GM10248 (cell line): Measurements from ENCODE around the gene HIP1R.

Source experiments
- CTCF ChIA-PET: fragments of 300-600 bp; sonication (Branson Sonifier 250); formaldehyde crosslinking; extraction: SDS; loops from one replicate; lab custom pipeline; 2021; ENCODE audit warnings: antibody characterized with exemption; lab: Yijun Ruan, JAX
- POLR2A ChIA-PET: fragments of 350-650 bp; sonication (Branson Sonifier 250); formaldehyde crosslinking; extraction: SDS; loops from one replicate; lab custom pipeline; 2020; ENCODE audit warnings: antibody characterized with exemption; lab: Yijun Ruan, JAX
- DNase-seq: peaks from one replicate; pipeline ENCODE4 v3.0.0; 2012; ENCODE audit errors: extremely low spot score
- TF ChIP-seq, protein P1 (sequence below): IDR thresholded peaks from 2 replicates; pipeline ENCODE4 v1.5.1; 2012; ENCODE audit warnings: mild to moderate bottlenecking, low read depth; ENCODE audit errors: extremely low read depth, missing control alignments, control extremely low read depth

HIP1R gene

DNA sequence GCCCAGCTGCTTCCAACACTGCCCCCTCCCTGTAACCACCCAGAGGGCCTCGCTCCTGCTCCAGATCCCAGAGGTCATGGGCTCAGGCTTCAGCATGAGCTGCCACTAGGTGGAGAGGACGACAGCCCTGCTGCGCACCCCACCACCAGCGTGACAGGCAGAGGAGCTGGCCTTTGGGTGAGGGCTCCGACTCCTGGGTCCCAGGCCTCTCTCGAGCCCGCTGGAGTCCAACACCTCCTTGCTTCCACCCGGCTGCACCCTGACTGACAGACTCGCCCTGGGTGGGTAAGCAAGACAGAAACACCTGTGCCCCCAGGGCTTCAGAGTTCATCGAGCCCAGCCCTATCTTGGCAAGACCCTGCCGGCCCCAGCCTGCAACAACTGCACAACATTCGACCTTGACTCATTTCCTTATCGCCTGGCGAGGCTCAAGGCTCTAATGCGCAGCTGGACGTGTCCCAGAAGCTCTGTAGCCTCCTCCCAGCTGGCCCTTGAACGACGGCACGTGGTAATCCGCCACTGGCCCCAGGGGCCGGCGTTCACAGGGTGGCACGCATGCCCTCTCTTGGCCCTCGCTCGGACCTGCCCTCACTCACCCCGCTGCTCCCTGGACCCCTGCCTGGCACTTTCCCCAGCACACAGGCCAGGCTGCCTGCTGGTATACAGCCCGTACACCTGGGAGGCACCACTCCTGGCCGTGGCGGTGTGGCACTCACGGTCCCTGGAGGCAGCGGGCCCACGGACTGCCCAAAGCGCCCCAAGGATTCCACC, 32.6 kb downstream of the HIP1R start:
- no peak for DNase-seq
- CTCF ChIA-PET = interaction anchor here (1.0 to 1.6 kb wide), 2 partner anchors 14 to 74 kb away, joined by 3 to 5 read pairs; no protein-coding TSS in a partner anchor
- TF ChIP-seq, protein P1, sequence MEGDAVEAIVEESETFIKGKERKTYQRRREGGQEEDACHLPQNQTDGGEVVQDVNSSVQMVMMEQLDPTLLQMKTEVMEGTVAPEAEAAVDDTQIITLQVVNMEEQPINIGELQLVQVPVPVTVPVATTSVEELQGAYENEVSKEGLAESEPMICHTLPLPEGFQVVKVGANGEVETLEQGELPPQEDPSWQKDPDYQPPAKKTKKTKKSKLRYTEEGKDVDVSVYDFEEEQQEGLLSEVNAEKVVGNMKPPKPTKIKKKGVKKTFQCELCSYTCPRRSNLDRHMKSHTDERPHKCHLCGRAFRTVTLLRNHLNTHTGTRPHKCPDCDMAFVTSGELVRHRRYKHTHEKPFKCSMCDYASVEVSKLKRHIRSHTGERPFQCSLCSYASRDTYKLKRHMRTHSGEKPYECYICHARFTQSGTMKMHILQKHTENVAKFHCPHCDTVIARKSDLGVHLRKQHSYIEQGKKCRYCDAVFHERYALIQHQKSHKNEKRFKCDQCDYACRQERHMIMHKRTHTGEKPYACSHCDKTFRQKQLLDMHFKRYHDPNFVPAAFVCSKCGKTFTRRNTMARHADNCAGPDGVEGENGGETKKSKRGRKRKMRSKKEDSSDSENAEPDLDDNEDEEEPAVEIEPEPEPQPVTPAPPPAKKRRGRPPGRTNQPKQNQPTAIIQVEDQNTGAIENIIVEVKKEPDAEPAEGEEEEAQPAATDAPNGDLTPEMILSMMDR = peak; percentile 33
- POLR2A ChIA-PET = no interaction called here

DNA sequence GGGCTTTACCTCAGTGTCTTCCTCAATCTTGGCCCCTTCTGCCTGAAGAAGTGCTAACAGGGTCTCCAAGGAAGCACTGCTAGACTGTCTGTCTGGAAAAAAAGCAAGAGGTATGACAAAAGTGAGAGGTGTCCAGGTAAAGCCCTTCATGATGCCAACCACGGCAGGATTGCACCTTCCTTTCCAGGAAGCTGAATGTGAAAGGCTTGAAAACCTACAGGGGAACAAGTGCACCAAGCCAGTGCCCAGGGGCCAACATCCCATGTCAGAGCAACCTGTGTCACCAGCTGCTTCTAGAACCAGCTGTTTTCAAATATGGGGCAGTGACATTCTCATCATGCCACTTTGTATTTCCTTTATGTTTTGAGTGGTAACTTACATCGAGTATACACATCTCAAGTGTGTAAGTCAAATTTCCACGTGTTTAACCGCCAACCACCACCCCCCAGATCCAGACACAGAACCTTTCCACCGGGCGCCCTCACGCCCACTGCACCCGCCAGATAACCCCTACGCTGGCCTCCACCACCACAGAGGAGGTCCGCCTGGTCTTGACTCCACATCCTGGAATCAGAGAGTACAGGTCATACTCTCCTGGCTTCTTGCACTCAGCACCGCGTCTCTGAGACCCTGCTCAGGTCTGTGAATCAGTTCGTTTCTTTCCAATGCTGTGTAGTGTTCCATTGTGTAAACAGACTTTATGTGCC, 33.4 kb downstream of the HIP1R start:
- TF ChIP-seq, protein P1 = no peak
- CTCF ChIA-PET = interaction anchor here (1.6 to 6.9 kb wide), 2 partner anchors 8 to 75 kb away, joined by 5 to 62 read pairs; no protein-coding TSS in a partner anchor
- no peak for DNase-seq
- POLR2A ChIA-PET = no interaction called here

DNA sequence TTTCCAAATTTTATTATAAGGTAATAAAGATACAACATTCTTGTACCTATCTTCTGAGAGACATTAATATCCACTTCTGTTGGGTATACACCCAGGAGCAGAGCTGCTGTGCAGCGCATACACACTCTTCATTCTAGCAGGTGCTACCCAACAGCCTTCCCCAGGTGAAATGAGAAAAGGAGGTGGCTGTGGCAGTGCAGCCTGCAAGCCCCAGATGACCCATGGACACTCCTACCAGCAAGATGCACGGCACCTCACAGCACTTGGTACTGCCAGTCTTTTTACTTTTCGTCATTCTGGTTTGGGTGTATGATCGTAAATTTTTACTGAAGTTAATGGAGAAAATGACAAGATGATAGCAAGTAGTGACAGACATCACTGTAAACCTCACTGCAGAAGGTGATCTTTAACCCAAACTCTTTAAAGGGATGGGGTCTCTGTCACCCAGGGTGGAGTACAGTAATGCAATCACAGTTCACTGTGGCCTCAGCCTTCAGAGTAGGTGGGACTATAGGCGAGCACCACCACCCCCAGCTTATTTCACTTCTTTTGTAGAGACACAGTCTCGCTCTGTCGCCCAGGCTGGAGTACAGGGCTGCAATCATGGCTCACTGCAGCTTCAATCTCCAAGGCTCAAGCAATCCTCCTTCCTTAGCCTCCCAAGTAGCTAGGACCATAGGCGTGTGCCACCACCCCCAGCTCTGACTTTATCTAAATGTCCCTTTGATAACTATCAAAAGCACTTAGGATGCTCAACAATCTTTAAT, 34.1 kb downstream of the HIP1R start:
- ChIA-PET POLR2A (no interaction called here), CTCF (interaction anchor here (1.3 to 6.9 kb wide), 4 partner anchors 9 to 101 kb away, joined by 3 to 62 read pairs (median 10); no protein-coding TSS in a partner anchor)
- TF ChIP-seq, protein P1 = no peak
- no peak for DNase-seq

DNA sequence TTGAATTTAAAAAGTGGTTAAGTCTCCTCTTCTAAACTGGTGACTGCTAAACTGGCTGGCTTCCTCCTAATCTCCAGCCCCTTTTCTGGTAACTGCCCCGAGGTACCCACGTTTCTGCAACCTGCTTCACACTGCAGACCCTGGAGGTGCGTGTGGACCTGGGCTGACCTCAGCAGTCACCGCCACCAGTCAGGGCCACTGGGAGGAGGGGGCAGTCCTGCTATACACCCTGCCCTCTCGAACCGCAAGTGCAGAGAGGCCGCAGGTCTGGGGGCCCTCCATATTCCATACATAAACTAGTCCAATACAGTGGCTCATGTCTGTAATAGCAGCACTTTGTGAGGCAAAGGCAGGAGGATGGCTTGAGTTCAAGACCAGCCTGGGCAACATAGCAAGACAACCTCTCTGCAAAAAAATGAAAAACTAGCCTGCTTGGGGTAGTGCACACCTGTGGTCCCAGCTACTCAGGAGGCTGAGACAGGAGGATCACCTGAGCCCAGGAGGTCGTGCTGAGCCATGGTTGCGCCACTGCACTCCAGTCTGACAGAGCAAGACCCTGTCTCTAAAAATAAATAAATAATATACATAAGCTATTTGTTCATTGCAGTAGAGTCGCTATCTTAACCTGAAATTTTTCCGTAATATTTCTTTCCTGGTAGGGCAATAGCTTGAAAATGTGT, 35.0 kb downstream of the HIP1R start:
- ChIA-PET CTCF (interaction anchor here (1.3 to 6.9 kb wide), 7 partner anchors 10 to 100 kb away, joined by 3 to 62 read pairs (median 12); no protein-coding TSS in a partner anchor), POLR2A (no interaction called here)
- DNase-seq = no peak
- TF ChIP-seq, protein P1 = no peak

DNA sequence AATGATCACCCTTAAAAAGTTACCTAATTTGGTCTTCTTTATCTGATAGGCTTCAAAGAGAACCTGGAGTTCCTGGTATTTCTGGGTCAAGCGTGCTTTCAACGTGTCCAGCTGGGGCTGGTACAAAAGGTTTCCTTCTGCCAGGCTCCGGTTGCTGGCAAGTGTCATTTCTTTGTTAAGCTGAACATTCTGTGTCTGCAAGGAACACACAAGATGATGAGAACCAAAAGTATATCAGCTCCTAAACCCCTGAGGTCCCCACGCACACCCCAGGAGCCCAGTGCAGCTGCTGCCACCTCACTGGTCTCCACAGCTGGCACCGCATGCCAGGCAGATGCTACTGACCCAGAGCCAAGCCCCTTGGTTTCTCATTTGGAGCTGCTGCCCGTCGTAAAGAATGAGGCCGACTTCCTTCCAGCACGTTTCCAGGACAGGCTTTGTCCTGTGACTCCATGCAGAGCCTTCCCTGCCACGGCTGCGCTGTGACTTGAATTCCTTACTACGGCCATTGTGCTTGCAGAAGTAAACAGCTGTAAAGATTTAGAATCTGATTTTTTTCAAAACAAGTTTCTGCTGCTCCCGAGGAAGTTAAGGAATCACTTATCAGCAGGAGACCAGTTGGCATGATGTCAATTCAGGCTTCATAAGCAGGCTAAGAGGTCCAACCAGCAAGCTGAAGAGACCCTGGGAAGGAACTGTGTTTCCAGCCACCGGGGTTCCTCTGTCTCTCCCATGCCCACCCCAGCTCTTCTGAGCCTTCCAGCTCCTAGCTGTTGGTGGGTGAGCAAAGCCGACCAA, 35.8 kb downstream of the HIP1R start:
- ChIA-PET CTCF (interaction anchor here (1.0 to 6.9 kb wide), 11 partner anchors 10 to 558 kb away, joined by 3 to 62 read pairs (median 4); no protein-coding TSS in a partner anchor), POLR2A (no interaction called here)
- DNase-seq = no peak
- TF ChIP-seq, protein P1 = no peak
